HepG2 (cell line): Measurements from ENCODE around the gene GCLM. TPM values are rescaled to one million over a fixed set of nuclear protein-coding genes. Genes with fewer than 3 reads are reported as not detected.
A peak's percentile ranks its signal among the peaks of the same experiment; 100 is the strongest.

Source experiments
- BATF2 ChIP-seq: sonication (generic); formaldehyde crosslinking; IDR thresholded peaks from 2 replicates; pipeline ENCODE4 v1.8.0; 2022; ENCODE audit warnings: mild to moderate bottlenecking, missing genetic modification reagents, moderate library complexity
- DNMT3B ChIP-seq: conservative IDR thresholded peaks from 2 replicates; pipeline ENCODE4 v1.6.1; 2016; ENCODE audit warnings: missing biosample characterization, control low read depth
- HDAC1 ChIP-seq: sonication (generic); formaldehyde crosslinking; IDR thresholded peaks from 2 replicates; pipeline ENCODE4 v1.5.1; 2020; ENCODE audit warnings: mild to moderate bottlenecking, missing genetic modification reagents
- HDAC2 ChIP-seq: sonication (generic); formaldehyde crosslinking; IDR thresholded peaks from 2 replicates; pipeline ENCODE4 v1.4.0; 2020; ENCODE audit warnings: missing genetic modification reagents
- KIAA2018 ChIP-seq: sonication (generic); formaldehyde crosslinking; IDR thresholded peaks from 2 replicates; pipeline ENCODE4 v1.5.0; 2020; ENCODE audit warnings: mild to moderate bottlenecking, missing genetic modification reagents, borderline replicate concordance
- PCBP2 ChIP-seq: fragments of 200-400 bp; formaldehyde crosslinking; optimal IDR thresholded peaks from 2 replicates; pipeline ENCODE3; 2018; ENCODE audit warnings: low read length, low read depth; ENCODE audit not compliant: poor library complexity, severe bottlenecking
- ZNF142 ChIP-seq: sonication (generic); formaldehyde crosslinking; IDR thresholded peaks from 2 replicates; pipeline ENCODE4 v1.4.0; 2020; ENCODE audit warnings: missing genetic modification reagents
- polyA plus RNA-seq, 8 experiments: library from polyadenylated mRNA; depleted of rRNA in 3 of 8; stranded (reverse) in 7 of 8; unstranded in 1 of 8; fragments of >200 nt; fragmentation: Illumina TruSeq in 4 of 8; extraction: Trizol in 4 of 8; gene quantifications; 2 replicates each; pipeline versions ENCODE4 v1.2.1 to v1.2.3, GENCODE V29; 2011 to 2016; ENCODE audit warnings: low read depth in 4 of 8, missing spikeins in 1 of 8, mixed read lengths in 1 of 8; ENCODE audit not compliant: insufficient read depth in 1 of 8
- total RNA-seq, 5 experiments: library from RNA; depleted of rRNA; stranded (reverse); fragments of >200 nt; fragmentation: Illumina TruSeq; extraction: Trizol; gene quantifications; 2 replicates each; pipeline ENCODE4 v1.2.3, GENCODE V29; 2016; ENCODE audit warnings: low read depth in 1 of 5

GCLM gene
- total and polyA plus RNA-seq, 2 of the 13 experiments (the other 11 are each of a cell fraction or from before 2014, with no cell fraction given), result 8.7 to 29.9 TPM

- no peak for TF ChIP-seq KIAA2018 (CRISPR knock-in tag)
- TF ChIP-seq BATF2 (CRISPR knock-in tag), result no peak
- TF ChIP-seq ZNF142 (CRISPR knock-in tag), result 0 out of 2 replicates have a peak, but pooled peaks have one; percentile 21
- no peak for TF ChIP-seq DNMT3B (CRISPR knock-in tag)
- TF ChIP-seq PCBP2, result no peak
- TF ChIP-seq HDAC2 (CRISPR knock-in tag), result peak; percentile 23; the same call in 1 of the 2 replicates
- peak; percentile 80 for TF ChIP-seq HDAC1 (CRISPR knock-in tag)
Observed at GRCh38 chr1:93908394-93909145, 660 bp downstream of the GCLM start (continued).
